Measurements from ENCODE around the gene PRR11.

Gene PRR11

GRCh38 chr17:59181481-59181880 is 25.9 kb downstream of the PRR11 start:
- TF ChIP-seq CTCF (conservative IDR thresholded peaks at IDR 0.05; ENCODE audit: low read length) = no peak
- DNase-seq (ENCODE audit: low read depth) = no peak

GRCh38 chr17:59185997-59186396 is 30.5 kb downstream of the PRR11 start:
- DNase-seq (ENCODE audit: low read depth) = no peak
- H3K4me3 ChIP-seq (ENCODE audit: low read length) = no peak overlapping the region
- TF ChIP-seq CTCF (conservative IDR thresholded peaks at IDR 0.05; ENCODE audit: low read length) = no peak

More at GRCh38 chr17:59181481-59181880, 25.9 kb downstream of the PRR11 start:
- no peak overlapping the region for H3K4me3 ChIP-seq (ENCODE audit: low read length)

GRCh38 chr17:59186850-59187249 is 31.3 kb downstream of the PRR11 start:
- TF ChIP-seq CTCF (conservative IDR thresholded peaks at IDR 0.05; ENCODE audit: low read length) = no peak
- DNase-seq (ENCODE audit: low read depth) = no peak

GRCh38 chr17:59190806-59191205 is 35.3 kb downstream of the PRR11 start:
- no peak for DNase-seq (ENCODE audit: low read depth)
- H3K4me3 ChIP-seq (ENCODE audit: low read length) = no peak overlapping the region
- no peak for TF ChIP-seq CTCF (conservative IDR thresholded peaks at IDR 0.05; ENCODE audit: low read length)

More at GRCh38 chr17:59186850-59187249, 31.3 kb downstream of the PRR11 start:
- no peak overlapping the region for H3K4me3 ChIP-seq (ENCODE audit: low read length)

- no peak overlapping the region for H3K4me3 ChIP-seq (ENCODE audit: low read length)
- DNase-seq (ENCODE audit: low read depth) = no peak
- TF ChIP-seq CTCF (conservative IDR thresholded peaks at IDR 0.05; ENCODE audit: low read length) = no peak
Measured at GRCh38 chr17:59193336-59193862, 37.9 kb downstream of the PRR11 start.

- H3K4me3 ChIP-seq (ENCODE audit: low read length) = no peak overlapping the region
- DNase-seq (ENCODE audit: low read depth) = no peak
- no peak for TF ChIP-seq CTCF (conservative IDR thresholded peaks at IDR 0.05; ENCODE audit: low read length)
Measured at GRCh38 chr17:59199398-59199797, 43.9 kb downstream of the PRR11 start.

- no peak overlapping the region for H3K4me3 ChIP-seq (ENCODE audit: low read length)
- no peak for DNase-seq (ENCODE audit: low read depth)
- no peak for TF ChIP-seq CTCF (conservative IDR thresholded peaks at IDR 0.05; ENCODE audit: low read length)
Measured at GRCh38 chr17:59202320-59202719, 46.8 kb downstream of the PRR11 start.
